ENCODE results near the gene PTPRD. TPM values are rescaled to one million over a fixed set of nuclear protein-coding genes. Genes with fewer than 3 reads are reported as not detected.

PTPRD gene
- total RNA-seq, 4 donors from 2014 or later = 0.78 to 11.7 (median 1.6) TPM

DNA sequence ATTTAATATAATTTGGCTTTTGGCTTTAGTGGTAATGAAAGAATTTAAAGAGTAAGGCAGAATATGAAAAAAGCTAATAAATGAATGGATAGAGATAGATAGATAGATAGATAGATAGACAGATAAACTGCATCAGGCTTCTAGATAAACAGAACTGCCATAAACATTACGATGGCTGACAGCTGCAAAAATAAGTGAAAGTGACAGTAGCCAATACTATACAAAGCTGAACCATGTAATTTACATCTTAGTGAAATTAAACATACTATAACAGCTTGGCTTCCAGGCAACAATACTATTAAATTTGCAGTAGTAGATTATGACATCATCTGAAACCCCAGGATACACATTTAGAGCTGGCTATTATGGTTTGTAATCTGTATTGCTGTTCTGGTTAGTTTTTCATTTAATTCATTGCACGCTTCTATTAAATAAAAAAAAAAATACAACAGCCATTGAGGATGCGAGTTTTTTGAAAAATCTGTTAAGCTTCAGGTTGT, 1354.8 kb downstream of the PTPRD start:
- intact Hi-C loops (cut with DNase I; ENCODE audit: low total_unique reads) = no loop called here

DNA sequence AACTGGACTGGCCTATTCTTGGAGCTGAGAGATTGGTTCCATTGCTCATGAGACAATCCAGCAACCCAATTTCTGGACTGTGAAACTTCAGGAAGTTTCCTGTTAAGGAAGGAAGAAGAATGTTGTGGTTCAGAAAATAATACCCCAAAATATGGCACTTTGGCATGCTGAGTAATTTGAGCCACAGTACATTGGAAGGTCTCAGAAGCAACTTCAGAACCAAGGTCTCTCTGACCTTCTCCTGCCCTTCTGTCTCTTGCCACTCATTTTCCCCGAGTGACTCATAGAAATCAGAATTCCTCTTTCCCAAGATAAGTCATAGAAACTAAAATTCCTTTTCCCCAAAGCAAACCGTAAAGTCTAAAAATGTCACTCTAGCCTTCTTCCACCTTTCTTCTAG, 1366.1 kb downstream of the PTPRD start:
- no peak overlapping the region for H3K4me3 ChIP-seq
- intact Hi-C loops (cut with DNase I; ENCODE audit: low total_unique reads) = no loop called here
- H3K4me1 ChIP-seq = no peaks in the 10 kb centered on the region
- H3K27me3 ChIP-seq = no peaks in the 10 kb centered on the region
- in situ Hi-C loops (cut with MboI; ENCODE audit: low sequenced_read_pairs in 4 of 4) = loop anchor here in 1 of 4 donors (25.0 kb wide), 1 partner anchor 91 kb away; no protein-coding TSS in a partner anchor
- no peaks in the 10 kb centered on the region for H3K36me3 ChIP-seq
- no peak overlapping the region for H3K27ac ChIP-seq
- no peak for DNase-seq
- no peak for ATAC-seq
- TF ChIP-seq, protein P1, sequence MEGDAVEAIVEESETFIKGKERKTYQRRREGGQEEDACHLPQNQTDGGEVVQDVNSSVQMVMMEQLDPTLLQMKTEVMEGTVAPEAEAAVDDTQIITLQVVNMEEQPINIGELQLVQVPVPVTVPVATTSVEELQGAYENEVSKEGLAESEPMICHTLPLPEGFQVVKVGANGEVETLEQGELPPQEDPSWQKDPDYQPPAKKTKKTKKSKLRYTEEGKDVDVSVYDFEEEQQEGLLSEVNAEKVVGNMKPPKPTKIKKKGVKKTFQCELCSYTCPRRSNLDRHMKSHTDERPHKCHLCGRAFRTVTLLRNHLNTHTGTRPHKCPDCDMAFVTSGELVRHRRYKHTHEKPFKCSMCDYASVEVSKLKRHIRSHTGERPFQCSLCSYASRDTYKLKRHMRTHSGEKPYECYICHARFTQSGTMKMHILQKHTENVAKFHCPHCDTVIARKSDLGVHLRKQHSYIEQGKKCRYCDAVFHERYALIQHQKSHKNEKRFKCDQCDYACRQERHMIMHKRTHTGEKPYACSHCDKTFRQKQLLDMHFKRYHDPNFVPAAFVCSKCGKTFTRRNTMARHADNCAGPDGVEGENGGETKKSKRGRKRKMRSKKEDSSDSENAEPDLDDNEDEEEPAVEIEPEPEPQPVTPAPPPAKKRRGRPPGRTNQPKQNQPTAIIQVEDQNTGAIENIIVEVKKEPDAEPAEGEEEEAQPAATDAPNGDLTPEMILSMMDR (IDR thresholded peaks at IDR 0.05 in 4 of 5, conservative IDR thresholded peaks at IDR 0.05 in 1 of 5) = no peak
- TF ChIP-seq POLR2A (IDR thresholded peaks at IDR 0.05) = no peak
- no peaks in the 10 kb centered on the region for H3K9me3 ChIP-seq

More for the DNA sequence above, 1354.8 kb downstream of the PTPRD start:
- no peaks in the 10 kb centered on the region for H3K9me3 ChIP-seq
- no peaks in the 10 kb centered on the region for H3K36me3 ChIP-seq
- no peak overlapping the region for H3K4me3 ChIP-seq
- TF ChIP-seq, protein P1 (IDR thresholded peaks at IDR 0.05 in 4 of 5, conservative IDR thresholded peaks at IDR 0.05 in 1 of 5) = no peak
- TF ChIP-seq POLR2A (IDR thresholded peaks at IDR 0.05) = no peak
- DNase-seq = no peak
- no peak for ATAC-seq
- no peaks in the 10 kb centered on the region for H3K27me3 ChIP-seq
- in situ Hi-C loops (cut with MboI; ENCODE audit: low sequenced_read_pairs in 4 of 4) = no loop called here
- H3K4me1 ChIP-seq = no peaks in the 10 kb centered on the region
- H3K27ac ChIP-seq = no peak overlapping the region

DNA sequence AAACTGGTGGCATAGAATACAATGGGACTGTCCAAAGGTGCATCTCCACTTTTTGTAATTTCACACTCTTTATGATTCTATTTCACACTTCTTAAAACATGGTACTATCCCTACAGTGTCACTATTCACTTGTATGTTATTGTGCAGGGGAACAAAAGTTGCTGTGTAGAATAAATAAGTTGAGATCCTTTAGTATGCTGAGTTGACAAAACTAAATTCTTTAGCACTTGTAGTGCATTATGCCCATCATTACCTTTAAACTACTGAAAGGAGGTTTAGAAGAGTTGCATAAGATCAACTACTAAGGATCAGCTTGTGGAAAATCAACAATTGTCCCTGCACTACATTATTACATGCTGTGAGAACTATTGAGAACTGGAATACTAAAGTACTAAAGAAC, 1380.9 kb downstream of the PTPRD start:
- ATAC-seq (no peak), DNase-seq (no peak)
- no peak for TF ChIP-seq POLR2A (IDR thresholded peaks at IDR 0.05)
- TF ChIP-seq, protein P1 (IDR thresholded peaks at IDR 0.05 in 4 of 5, conservative IDR thresholded peaks at IDR 0.05 in 1 of 5) = no peak
- in situ Hi-C loops (cut with MboI; ENCODE audit: low sequenced_read_pairs in 4 of 4) = loop anchor here in 1 of 4 donors (25.0 kb wide), 1 partner anchor 105 kb away; no protein-coding TSS in a partner anchor
- intact Hi-C loops (cut with DNase I; ENCODE audit: low total_unique reads) = no loop called here
- Histone ChIP-seq H3K9me3 (no peaks in the 10 kb centered on the region), H3K27me3 (no peaks in the 10 kb centered on the region), H3K27ac (no peak overlapping the region), H3K4me1 (no peaks in the 10 kb centered on the region), H3K36me3 (no peaks in the 10 kb centered on the region), H3K4me3 (no peak overlapping the region)

DNA sequence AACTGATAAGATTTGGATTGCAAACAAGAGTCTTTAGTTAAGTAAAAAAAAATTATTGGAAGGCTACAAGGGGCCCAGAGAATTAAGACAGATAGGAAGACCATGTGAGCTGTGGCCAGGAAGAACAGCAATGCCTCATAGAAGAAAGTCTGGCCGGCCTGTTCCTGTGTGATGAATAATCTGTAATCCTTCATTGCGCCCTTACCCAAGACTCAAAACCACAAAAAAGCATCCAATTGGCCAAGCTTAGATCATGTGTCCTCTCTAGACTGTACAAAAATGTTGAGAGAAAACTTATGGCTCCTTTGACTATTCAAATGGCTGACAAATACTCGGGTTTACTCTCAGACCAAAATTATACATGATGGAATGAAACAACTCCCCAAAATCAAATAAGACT, 1383.5 kb downstream of the PTPRD start:
- DNase-seq (no peak), ATAC-seq (no peak)
- Histone ChIP-seq H3K4me3 (no peak overlapping the region), H3K9me3 (no peaks in the 10 kb centered on the region), H3K27ac (no peak overlapping the region), H3K4me1 (no peaks in the 10 kb centered on the region), H3K36me3 (no peaks in the 10 kb centered on the region), H3K27me3 (no peaks in the 10 kb centered on the region)
- intact Hi-C loops (cut with DNase I; ENCODE audit: low total_unique reads) (no loop called here), in situ Hi-C loops (cut with MboI; ENCODE audit: low sequenced_read_pairs in 4 of 4) (loop anchor here in 1 of 4 donors (25.0 kb wide), 1 partner anchor 108 kb away; no protein-coding TSS in a partner anchor)
- no peak for TF ChIP-seq POLR2A (IDR thresholded peaks at IDR 0.05)
- TF ChIP-seq, protein P1 (IDR thresholded peaks at IDR 0.05 in 4 of 5, conservative IDR thresholded peaks at IDR 0.05 in 1 of 5) = no peak

DNA sequence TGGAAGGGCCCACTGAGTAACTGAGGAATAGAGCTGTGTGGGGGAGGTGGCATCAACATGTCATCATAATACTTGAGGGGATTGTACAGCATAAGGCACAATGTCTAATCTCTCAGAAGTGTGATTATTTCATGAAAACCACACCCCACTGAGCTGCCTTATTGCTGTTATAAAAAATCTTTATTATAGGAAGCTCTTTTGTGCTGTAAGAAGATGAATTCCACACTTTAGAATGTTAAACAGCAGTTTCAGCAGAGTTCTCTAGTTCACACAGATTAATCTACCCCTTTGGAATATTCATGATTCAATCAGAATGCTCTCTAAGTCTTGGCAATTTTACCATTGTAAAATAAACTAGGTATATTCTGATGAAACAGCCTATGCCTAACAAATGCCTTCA, 1389.6 kb downstream of the PTPRD start:
- Histone ChIP-seq H3K36me3 (no peaks in the 10 kb centered on the region), H3K27me3 (no peaks in the 10 kb centered on the region), H3K9me3 (no peaks in the 10 kb centered on the region), H3K4me1 (no peaks in the 10 kb centered on the region), H3K27ac (no peak overlapping the region), H3K4me3 (no peak overlapping the region)
- TF ChIP-seq, protein P1 (IDR thresholded peaks at IDR 0.05 in 4 of 5, conservative IDR thresholded peaks at IDR 0.05 in 1 of 5) = no peak
- no peak for TF ChIP-seq POLR2A (IDR thresholded peaks at IDR 0.05)
- ATAC-seq = no peak
- intact Hi-C loops (cut with DNase I; ENCODE audit: low total_unique reads) = no loop called here
- in situ Hi-C loops (cut with MboI; ENCODE audit: low sequenced_read_pairs in 4 of 4) = no loop called here
- DNase-seq = no peak
